Fibroblast of villous mesenchyme (primary cell): ENCODE measurements around the gene TMEM30B. TPM values are rescaled to one million over a fixed set of nuclear protein-coding genes. Genes with fewer than 3 reads are reported as not detected.

Source experiments
- DNase-seq: peaks from one replicate; pipeline ENCODE4 v3.0.0-alpha.2; 2010; ENCODE audit warnings: low read depth
- H3K4me3 ChIP-seq: 2 replicates; pipeline ENCODE4 v1.5.1; 2011; ENCODE audit warnings: low read depth, mild to moderate bottlenecking, low read length
- CTCF ChIP-seq: IDR thresholded peaks from 2 replicates; pipeline ENCODE4 v1.5.1; 2012; ENCODE audit warnings: low read depth, mild to moderate bottlenecking, low read length; ENCODE audit not compliant: insufficient read depth
- total RNA-seq: library from RNA; depleted of rRNA; stranded (reverse); fragments of >200 nt; gene quantifications from 2 replicates; pipeline ENCODE4 v1.2.3, GENCODE V29; 2012

The TMEM30B gene
- total RNA-seq, 1 donor, result not detected

GRCh38 chr14:61253064-61253738 lies 27.9 kb downstream of the TMEM30B start:
- no peak overlapping the region for H3K4me3 ChIP-seq
- no peak for DNase-seq
- TF ChIP-seq CTCF, result no peak

- DNase-seq, result peak; percentile 91
- TF ChIP-seq CTCF, result peak; percentile 94
- H3K4me3 ChIP-seq, result no peak overlapping the region
Measured at GRCh38 chr14:61252369-61253063, 28.6 kb downstream of the TMEM30B start.

- TF ChIP-seq CTCF, result no peak
- no peak for DNase-seq
- no peak overlapping the region for H3K4me3 ChIP-seq
Measured at GRCh38 chr14:61250063-61250462, 31.1 kb downstream of the TMEM30B start.

- no peak for TF ChIP-seq CTCF
- no peak overlapping the region for H3K4me3 ChIP-seq
- DNase-seq, result no peak
Measured at GRCh38 chr14:61247935-61248334, 33.2 kb downstream of the TMEM30B start.

GRCh38 chr14:61246721-61247120 lies 34.4 kb downstream of the TMEM30B start:
- no peak for DNase-seq
- no peak for TF ChIP-seq CTCF
- no peak overlapping the region for H3K4me3 ChIP-seq

GRCh38 chr14:61244009-61244408 lies 37.1 kb downstream of the TMEM30B start:
- no peak overlapping the region for H3K4me3 ChIP-seq
- TF ChIP-seq CTCF, result no peak
- no peak for DNase-seq
